GM19023 (cell line): ENCODE results near the gene DIP2C.

Experiments used
- ATAC-seq: cut with Tn5 transposase; IDR thresholded peaks from one replicate; pipeline ENCODE4 v1.9.1; 2021; ENCODE audit warnings: mild to moderate bottlenecking, moderate library complexity; ENCODE audit not compliant: unreplicated experiment

The DIP2C gene

DNA sequence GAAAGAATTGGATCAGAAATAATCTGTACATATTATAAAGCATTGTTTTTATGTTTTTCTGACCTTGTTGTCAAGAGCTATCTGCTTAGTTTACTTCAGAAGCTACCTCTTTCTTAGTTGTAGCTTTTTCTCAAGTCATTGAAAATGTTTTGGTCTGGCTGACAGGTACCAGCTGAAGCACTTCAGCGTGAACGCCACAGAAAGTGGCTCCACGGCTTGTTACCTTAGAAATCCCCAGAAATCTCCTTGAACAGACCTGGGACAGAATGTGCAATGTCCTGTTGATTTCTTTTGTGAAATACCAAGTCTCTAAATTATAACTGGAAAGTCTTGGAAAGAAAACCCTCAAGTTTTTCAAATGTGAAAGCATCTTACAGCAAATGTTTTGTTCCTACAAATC, 457.4 kb downstream of the DIP2C start:
- ATAC-seq = no peak

DNA sequence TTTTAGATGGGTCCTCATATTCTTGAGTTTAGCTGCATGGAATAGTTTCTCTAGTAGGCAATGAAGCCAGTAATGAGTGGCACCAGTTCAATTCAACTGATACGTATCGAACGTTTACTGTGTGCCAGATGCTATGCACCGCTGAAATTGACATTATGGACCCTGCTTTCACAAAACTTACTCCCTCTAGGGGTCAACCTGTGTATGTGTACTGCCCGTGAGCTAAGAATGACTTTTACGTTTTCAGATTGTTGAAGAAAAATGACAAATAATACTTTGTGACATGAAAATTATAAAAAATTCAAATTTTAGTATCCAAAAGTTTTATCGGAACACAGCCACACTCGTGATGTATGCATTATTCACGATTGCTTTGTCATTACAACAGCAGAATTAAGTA, 458.7 kb downstream of the DIP2C start:
- no peak for ATAC-seq

DNA sequence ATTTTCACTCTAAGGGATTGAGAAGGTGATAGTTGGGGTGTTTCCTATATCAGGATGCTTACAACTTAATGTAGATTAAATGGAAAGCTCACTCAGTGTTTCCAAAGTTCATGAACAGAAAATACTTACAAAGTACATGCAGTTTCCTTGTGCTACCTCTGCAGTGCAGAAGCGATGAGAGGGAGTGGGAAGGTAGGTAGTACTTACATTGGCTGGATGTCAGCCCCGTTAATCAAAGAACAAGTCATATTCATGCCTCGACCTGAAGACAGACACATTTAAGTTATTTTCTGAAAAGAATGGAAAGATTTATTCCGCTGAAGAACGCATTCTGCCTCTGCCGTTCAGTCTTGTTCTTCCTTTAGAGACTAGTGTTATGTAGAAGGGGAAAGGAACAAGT, 461.1 kb downstream of the DIP2C start:
- ATAC-seq = no peak

DNA sequence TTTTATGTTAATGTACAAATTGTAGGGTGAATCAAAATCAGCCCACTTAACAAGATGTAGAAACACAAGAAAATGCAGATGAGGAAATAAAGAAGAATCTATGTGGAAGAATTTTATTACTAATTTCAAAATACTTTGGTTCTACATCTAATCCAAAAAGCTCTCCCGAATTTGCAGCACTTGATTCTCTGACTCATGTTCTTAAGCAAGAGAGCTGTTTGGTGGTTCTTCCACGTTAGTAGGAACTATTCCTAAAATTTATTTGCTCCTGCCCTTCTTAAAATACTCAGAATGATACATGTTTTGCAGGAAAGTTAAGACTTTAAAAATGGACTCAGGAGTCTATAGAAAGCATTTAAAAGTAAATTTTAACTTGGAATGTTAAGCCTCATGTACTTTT, 462.5 kb downstream of the DIP2C start:
- no peak for ATAC-seq

DNA sequence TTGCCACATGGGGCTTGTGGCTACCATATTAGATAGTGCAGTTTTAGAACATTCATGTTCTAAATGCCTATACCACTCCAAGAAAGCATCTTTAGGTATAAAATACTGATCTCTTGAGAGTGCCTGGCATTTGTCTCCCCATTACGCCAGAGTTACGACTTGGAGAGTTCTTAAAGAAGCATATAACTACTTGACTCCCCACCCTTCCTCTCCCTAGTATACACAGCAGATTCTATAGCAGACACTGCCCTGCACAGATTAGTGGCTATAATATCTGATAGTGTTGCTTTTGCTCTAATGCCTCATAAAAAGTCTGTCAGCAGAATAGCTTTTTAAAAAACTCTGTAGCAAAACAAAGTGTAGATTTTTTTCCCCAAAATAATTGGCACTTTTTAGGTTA, 463.4 kb downstream of the DIP2C start:
- ATAC-seq = no peak

DNA sequence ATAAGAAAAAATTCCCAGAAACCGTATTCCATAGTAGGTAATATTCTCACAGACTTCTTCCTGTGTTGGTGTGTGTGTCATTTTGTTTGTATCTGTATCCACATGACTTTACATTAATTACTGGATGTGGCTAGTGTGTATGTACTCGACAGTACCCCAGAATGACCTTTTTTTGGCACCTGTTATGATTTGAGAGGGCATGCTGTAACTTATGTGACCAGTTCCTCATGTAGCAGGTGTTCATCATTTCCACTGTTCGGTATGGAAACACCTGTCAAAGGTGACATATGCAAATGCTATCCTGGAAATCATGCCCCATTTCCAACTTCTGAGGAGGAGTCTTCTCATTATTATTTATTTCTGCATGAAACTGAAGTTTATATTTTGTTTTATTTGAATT, 464.9 kb downstream of the DIP2C start:
- ATAC-seq = no peak
